ENCODE data around the gene CCDC107.

CCDC107 gene

DNA sequence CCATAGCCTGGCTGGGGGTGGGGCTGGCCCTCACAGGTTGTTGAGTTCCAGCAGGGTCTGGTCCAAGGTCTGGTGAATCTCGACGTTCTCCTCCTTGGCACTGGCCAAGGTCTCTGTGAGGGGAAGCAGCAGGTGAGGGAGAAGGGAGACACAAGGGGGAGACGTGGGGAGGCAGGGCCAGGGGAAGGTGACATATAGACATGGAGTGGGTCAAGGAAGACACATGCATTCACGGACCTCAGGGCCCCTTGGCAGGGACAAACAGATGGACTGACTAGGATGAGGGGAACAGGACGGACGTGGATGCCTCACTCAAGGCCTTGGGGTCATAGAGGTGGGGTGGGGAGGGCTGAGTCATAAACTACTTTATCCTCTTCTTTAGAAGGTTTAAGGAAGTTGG, 24.0 kb downstream of the CCDC107 start:
- H3K9me3 ChIP-seq (ENCODE audit: control insufficient read depth in 2 of 2, low read length in 2 of 2), result no peaks in the 10 kb centered on the region
- no peaks in the 10 kb centered on the region for H3K36me3 ChIP-seq (ENCODE audit: control insufficient read depth in 2 of 2, insufficient read depth in 2 of 2, low read length in 2 of 2)
- H3K9ac ChIP-seq (ENCODE audit: low read depth in 1 of 2, low read length in 2 of 2), result no peak overlapping the region
- H3K27ac ChIP-seq (ENCODE audit: low read depth in 2 of 2, low read length in 2 of 2), result no peak overlapping the region
- no peaks in the 10 kb centered on the region for H3K4me1 ChIP-seq (ENCODE audit: control insufficient read depth in 2 of 2, insufficient read depth in 2 of 2, low read length in 2 of 2)
- no peaks in the 10 kb centered on the region for H3K27me3 ChIP-seq (ENCODE audit: control insufficient read depth in 2 of 2, insufficient read depth in 2 of 2, low read length in 2 of 2)
- H3K4me3 ChIP-seq (ENCODE audit: low read length in 2 of 2), result no peak overlapping the region

DNA sequence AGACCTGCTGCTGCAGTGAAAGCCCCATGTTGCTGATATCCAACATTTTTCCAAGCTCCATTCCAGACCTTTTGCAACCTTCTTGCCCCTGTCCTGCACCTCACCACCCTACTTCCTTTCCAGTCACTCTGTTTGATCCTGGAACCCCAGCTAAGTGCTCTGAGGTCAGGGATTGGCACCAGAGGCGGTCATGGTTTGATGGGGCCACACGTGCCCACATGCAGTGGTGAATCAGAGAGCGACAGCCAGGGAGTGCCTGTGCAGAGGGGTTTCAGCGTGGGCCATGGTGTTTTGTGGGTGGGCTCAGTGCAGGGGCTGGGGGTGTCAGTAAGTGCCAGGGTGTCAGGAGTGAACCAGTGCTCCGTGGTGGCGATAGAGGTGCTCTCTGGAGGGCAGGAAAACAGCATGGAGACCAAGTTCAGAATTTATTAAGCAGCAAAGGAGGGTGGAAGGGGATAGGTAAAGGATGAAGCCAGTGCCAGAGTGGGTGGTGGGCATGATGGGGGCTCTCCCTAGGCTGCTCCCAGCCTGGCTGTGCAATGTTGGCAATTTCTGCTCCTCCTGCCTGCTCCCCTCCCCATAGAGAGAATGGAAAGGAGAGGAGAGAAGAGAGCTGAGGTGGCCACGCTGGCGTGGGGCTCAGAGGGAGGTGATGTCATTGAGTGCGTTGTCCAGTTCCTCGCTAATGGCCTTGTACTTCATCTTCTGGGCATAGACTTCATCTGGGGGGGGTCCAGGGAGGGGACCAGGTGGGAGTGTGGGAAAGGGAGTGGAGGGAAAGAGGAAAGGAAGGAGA, 24.6 kb downstream of the CCDC107 start:
- Histone ChIP-seq H3K4me3 (ENCODE audit: low read length in 2 of 2) (no peak overlapping the region), H3K27ac (ENCODE audit: low read depth in 2 of 2, low read length in 2 of 2) (no peak overlapping the region), H3K4me1 (ENCODE audit: control insufficient read depth in 2 of 2, insufficient read depth in 2 of 2, low read length in 2 of 2) (no peaks in the 10 kb centered on the region), H3K27me3 (ENCODE audit: control insufficient read depth in 2 of 2, insufficient read depth in 2 of 2, low read length in 2 of 2) (no peaks in the 10 kb centered on the region), H3K36me3 (ENCODE audit: control insufficient read depth in 2 of 2, insufficient read depth in 2 of 2, low read length in 2 of 2) (no peaks in the 10 kb centered on the region), H3K9ac (ENCODE audit: low read depth in 1 of 2, low read length in 2 of 2) (no peak overlapping the region), H3K9me3 (ENCODE audit: control insufficient read depth in 2 of 2, low read length in 2 of 2) (no peaks in the 10 kb centered on the region)

DNA sequence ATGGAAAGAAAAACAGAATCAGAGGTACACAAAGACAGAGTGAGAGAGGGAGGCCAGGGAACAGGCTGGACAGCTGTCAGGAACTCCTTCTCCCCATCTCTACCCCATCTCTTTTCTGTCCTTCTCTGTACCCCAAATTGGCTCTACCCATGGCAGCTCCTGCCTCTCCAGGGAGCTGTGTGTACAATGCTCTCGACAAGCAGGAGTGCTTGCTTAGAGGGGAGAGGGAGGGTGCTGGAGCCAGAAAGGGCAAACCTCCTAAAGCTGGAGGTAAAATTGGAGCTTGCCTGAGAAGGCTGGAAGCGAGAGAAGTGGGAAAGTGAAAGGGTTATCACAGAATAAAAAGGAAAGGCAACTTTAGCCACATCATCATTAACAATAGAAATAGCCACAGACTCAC, 25.2 kb downstream of the CCDC107 start:
- H3K36me3 ChIP-seq (ENCODE audit: control insufficient read depth in 2 of 2, insufficient read depth in 2 of 2, low read length in 2 of 2), result no peaks in the 10 kb centered on the region
- no peak overlapping the region for H3K4me3 ChIP-seq (ENCODE audit: low read length in 2 of 2)
- no peak overlapping the region for H3K27ac ChIP-seq (ENCODE audit: low read depth in 2 of 2, low read length in 2 of 2)
- H3K9ac ChIP-seq (ENCODE audit: low read depth in 1 of 2, low read length in 2 of 2), result no peak overlapping the region
- no peaks in the 10 kb centered on the region for H3K4me1 ChIP-seq (ENCODE audit: control insufficient read depth in 2 of 2, insufficient read depth in 2 of 2, low read length in 2 of 2)
- no peaks in the 10 kb centered on the region for H3K27me3 ChIP-seq (ENCODE audit: control insufficient read depth in 2 of 2, insufficient read depth in 2 of 2, low read length in 2 of 2)
- no peaks in the 10 kb centered on the region for H3K9me3 ChIP-seq (ENCODE audit: control insufficient read depth in 2 of 2, low read length in 2 of 2)

DNA sequence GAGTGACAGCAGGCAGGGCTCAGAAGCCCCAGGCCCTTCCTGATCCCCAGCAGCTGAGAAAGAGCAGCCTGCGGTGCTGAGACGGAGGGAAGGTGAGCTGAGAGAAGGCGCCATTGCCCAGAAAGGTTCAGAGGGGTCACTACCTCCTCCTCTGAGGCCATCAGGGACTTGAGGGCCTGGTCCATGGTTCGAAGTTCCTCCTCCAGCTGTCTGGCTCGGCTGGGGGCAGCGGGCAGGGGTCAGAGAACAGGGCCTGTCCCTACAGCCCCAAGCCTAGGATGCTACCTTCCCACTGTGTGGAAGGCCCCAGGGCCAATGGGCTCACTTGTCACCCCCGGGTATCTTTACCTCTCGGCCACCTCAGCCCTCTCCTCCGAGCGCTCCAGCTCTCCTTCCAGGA, 26.8 kb downstream of the CCDC107 start:
- no peak overlapping the region for H3K27ac ChIP-seq (ENCODE audit: low read depth in 2 of 2, low read length in 2 of 2)
- no peaks in the 10 kb centered on the region for H3K36me3 ChIP-seq (ENCODE audit: control insufficient read depth in 2 of 2, insufficient read depth in 2 of 2, low read length in 2 of 2)
- no peak overlapping the region for H3K4me3 ChIP-seq (ENCODE audit: low read length in 2 of 2)
- H3K9ac ChIP-seq (ENCODE audit: low read depth in 1 of 2, low read length in 2 of 2), result no peak overlapping the region
- H3K9me3 ChIP-seq (ENCODE audit: control insufficient read depth in 2 of 2, low read length in 2 of 2), result no peaks in the 10 kb centered on the region
- H3K4me1 ChIP-seq (ENCODE audit: control insufficient read depth in 2 of 2, insufficient read depth in 2 of 2, low read length in 2 of 2), result peaks cover 0 to 3% of the 10 kb centered on the region in 2 donors
- no peaks in the 10 kb centered on the region for H3K27me3 ChIP-seq (ENCODE audit: control insufficient read depth in 2 of 2, insufficient read depth in 2 of 2, low read length in 2 of 2)

DNA sequence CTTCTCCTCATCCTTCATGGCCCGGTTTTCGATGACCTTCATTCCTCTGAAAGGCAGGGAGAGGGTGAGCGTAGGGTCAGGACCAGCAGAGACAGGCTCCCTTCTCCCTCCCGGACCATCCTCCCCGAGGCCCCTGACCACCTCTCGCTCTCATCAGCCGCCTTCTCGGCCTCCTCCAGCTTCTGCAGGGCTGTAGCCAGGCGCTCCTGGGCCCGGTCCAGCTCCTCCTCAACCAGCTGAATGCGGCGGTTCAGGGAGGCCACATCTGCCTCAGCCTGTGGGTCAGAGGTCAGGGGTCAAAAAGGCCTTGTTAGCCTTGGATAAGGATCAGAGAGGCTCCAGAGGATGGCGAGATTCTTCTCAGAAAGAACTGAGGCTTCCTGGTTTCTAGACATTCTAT, 27.4 kb downstream of the CCDC107 start:
- H3K27ac ChIP-seq (ENCODE audit: low read depth in 2 of 2, low read length in 2 of 2), result no peak overlapping the region
- peaks cover 2 to 6% of the 10 kb centered on the region in 2 donors for H3K4me1 ChIP-seq (ENCODE audit: control insufficient read depth in 2 of 2, insufficient read depth in 2 of 2, low read length in 2 of 2)
- peak overlapping the region in 1 of 2 donors; percentile 33 for H3K4me3 ChIP-seq (ENCODE audit: low read length in 2 of 2)
- H3K9me3 ChIP-seq (ENCODE audit: control insufficient read depth in 2 of 2, low read length in 2 of 2), result no peaks in the 10 kb centered on the region
- no peaks in the 10 kb centered on the region for H3K27me3 ChIP-seq (ENCODE audit: control insufficient read depth in 2 of 2, insufficient read depth in 2 of 2, low read length in 2 of 2)
- H3K36me3 ChIP-seq (ENCODE audit: control insufficient read depth in 2 of 2, insufficient read depth in 2 of 2, low read length in 2 of 2), result no peaks in the 10 kb centered on the region
- no peak overlapping the region for H3K9ac ChIP-seq (ENCODE audit: low read depth in 1 of 2, low read length in 2 of 2)

DNA sequence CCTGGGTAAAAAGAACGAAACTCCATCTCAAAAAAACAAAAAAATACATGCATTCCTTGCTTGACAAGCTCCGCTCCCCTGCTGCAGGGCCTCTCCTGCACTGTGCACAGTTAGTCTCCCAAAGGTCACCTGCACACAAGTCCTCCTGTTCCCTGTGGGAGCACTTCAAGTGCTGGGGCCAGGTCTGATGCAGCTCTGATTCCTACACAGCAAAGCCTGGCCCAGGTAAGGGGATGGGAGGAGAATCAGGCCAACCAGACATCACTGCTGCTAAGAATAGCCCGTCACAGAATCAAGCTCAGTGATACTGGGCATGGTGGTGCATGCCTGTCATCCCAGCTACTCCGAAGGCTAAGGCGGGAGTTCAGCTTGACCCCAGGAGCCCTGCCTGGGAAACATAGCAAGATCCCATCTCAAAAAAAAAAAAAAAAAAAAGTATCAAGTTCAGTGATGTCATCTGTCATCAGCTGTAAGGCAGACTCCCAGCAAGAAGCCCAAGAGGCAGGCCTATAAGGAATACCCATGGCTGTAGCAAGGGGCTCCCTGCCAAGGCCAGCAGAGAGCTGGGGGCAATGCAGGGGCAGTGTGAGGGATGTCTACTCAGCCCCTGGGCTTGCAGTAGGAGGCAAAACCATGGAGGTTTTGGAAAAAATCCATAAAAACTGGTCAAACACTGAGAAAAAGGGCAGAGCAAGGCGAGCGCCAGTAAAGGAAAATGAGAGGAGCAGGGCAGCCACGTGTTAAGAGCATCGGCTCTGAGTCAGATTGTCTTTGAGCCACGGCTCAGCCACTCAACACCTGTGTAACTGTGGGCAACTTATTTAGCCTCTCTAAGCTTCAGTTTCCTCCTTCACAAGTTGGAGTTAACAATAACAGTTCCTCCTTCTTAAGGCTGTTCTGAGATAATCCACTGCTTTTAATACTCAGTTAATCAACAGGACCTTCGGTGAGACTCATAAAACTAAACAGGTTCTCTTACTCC, 28.4 kb downstream of the CCDC107 start:
- peak overlapping the region in 1 of 2 donors; percentile 3 for H3K27ac ChIP-seq (ENCODE audit: low read depth in 2 of 2, low read length in 2 of 2)
- peaks cover 6 to 7% of the 10 kb centered on the region in 2 donors for H3K4me1 ChIP-seq (ENCODE audit: control insufficient read depth in 2 of 2, insufficient read depth in 2 of 2, low read length in 2 of 2)
- H3K9ac ChIP-seq (ENCODE audit: low read depth in 1 of 2, low read length in 2 of 2), result no peak overlapping the region
- H3K36me3 ChIP-seq (ENCODE audit: control insufficient read depth in 2 of 2, insufficient read depth in 2 of 2, low read length in 2 of 2), result no peaks in the 10 kb centered on the region
- H3K9me3 ChIP-seq (ENCODE audit: control insufficient read depth in 2 of 2, low read length in 2 of 2), result no peaks in the 10 kb centered on the region
- peak overlapping the region in 1 of 2 donors; percentile 34 for H3K4me3 ChIP-seq (ENCODE audit: low read length in 2 of 2)
- no peaks in the 10 kb centered on the region for H3K27me3 ChIP-seq (ENCODE audit: control insufficient read depth in 2 of 2, insufficient read depth in 2 of 2, low read length in 2 of 2)

DNA sequence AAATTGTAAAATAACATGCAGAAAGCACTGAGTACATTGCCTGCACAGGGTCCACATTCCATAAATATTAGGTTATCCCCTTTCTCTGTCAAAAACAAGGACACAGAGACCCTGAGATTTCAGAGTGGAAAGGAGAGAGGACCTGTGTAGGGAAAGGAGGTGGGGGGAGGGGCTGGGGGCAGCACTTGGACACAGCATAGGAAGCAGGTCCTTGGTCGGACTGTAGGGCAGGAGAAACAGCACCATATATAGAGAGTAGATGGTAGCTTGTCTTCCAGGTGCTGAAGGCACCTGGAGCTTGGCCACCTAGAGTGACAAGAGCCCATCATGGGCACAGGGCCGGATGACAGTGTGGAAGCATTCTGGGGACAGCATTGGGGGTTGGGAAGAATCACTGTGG, 29.2 kb downstream of the CCDC107 start:
- H3K27me3 ChIP-seq (ENCODE audit: control insufficient read depth in 2 of 2, insufficient read depth in 2 of 2, low read length in 2 of 2), result no peaks in the 10 kb centered on the region
- H3K9me3 ChIP-seq (ENCODE audit: control insufficient read depth in 2 of 2, low read length in 2 of 2), result no peaks in the 10 kb centered on the region
- H3K9ac ChIP-seq (ENCODE audit: low read depth in 1 of 2, low read length in 2 of 2), result peak overlapping the region in 1 of 2 donors; percentile 34
- H3K36me3 ChIP-seq (ENCODE audit: control insufficient read depth in 2 of 2, insufficient read depth in 2 of 2, low read length in 2 of 2), result no peaks in the 10 kb centered on the region
- peak overlapping the region in 1 of 2 donors; percentile 86 for H3K27ac ChIP-seq (ENCODE audit: low read depth in 2 of 2, low read length in 2 of 2)
- H3K4me1 ChIP-seq (ENCODE audit: control insufficient read depth in 2 of 2, insufficient read depth in 2 of 2, low read length in 2 of 2), result peaks cover 6 to 8% of the 10 kb centered on the region in 2 donors
- peak overlapping the region in 1 of 2 donors; percentile 48 for H3K4me3 ChIP-seq (ENCODE audit: low read length in 2 of 2)

DNA sequence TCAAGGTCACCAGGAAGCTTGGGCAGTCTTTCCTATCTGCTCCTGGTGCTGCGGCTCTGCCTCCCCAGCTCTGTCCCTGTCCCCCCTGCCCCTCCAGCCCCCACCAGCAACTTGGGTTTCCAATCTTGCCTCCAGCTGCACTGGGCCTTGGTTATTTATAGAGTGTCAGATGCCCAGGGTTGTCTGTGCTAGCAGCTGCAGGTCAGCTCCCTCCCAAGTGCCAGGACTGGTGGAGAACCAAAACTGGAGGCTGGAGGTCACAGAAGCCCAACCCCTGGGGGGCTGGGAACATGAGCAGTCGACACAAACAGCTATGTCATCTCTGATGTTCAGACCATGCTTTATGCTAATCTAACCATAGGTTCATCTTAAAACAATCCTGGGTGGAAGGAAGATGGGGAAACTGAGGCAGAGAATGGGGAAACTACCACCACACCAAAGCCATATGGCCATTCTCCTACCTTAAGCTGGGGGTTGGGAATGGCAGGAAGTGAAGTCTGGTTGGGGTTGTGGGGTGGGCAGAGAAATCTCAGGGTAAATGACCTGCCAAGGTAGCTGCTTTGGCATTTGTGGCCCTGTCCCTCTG, 30.0 kb downstream of the CCDC107 start:
- peak overlapping the region in 1 of 2 donors; percentile 12 for H3K9ac ChIP-seq (ENCODE audit: low read depth in 1 of 2, low read length in 2 of 2)
- H3K4me1 ChIP-seq (ENCODE audit: control insufficient read depth in 2 of 2, insufficient read depth in 2 of 2, low read length in 2 of 2), result peaks cover 6 to 8% of the 10 kb centered on the region in 2 donors
- H3K4me3 ChIP-seq (ENCODE audit: low read length in 2 of 2), result peak overlapping the region in 1 of 2 donors; percentile 62
- H3K27me3 ChIP-seq (ENCODE audit: control insufficient read depth in 2 of 2, insufficient read depth in 2 of 2, low read length in 2 of 2), result no peaks in the 10 kb centered on the region
- H3K36me3 ChIP-seq (ENCODE audit: control insufficient read depth in 2 of 2, insufficient read depth in 2 of 2, low read length in 2 of 2), result no peaks in the 10 kb centered on the region
- no peaks in the 10 kb centered on the region for H3K9me3 ChIP-seq (ENCODE audit: control insufficient read depth in 2 of 2, low read length in 2 of 2)
- H3K27ac ChIP-seq (ENCODE audit: low read depth in 2 of 2, low read length in 2 of 2), result peak overlapping the region; percentile 49 to 86

DNA sequence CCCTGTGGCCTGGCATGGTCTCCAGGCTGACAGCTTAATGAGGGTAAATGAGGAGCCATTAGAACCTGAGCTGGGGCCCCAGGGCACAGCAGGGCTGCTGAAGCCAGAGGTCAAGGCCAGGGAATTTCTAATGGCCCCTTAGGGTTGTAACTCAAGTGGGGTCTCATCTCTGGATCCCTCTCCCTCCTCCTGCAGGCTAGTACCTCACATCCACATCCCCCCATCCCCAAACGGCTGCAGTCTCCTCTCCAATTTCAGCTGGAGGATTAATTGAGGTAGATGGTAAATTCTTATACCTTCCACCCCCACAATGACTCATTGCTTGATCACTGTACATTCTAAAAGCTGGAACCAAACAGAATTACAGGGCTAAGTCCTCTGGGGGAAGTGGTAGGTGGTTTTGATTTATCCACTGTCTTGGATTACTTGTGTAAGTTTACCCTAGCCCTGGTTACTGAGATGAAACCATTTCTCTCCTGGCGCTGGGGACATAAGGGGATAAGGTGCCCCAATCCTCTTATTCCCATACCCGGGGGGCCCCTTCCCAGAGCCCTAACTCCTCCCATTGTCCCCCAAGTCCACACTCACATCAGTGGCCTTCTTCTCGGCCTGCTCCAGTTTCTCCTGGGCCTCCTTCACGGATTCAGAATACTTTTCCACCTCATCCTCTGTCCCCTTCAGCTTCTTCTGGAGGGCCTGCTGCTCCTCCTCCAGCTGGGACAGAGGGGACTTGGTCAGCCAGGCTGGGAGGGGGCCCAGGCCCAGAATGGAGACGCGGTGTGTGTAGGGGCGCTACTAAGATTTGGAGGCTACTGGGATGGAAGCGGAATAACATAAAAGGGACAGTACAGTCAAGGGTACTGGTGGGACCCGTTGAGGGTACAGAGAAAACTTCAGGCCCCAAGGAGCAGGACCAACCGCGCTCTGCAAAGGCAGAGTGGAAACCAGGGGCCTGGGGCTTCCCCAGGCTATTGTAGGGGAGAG, 30.8 kb downstream of the CCDC107 start:
- H3K4me1 ChIP-seq (ENCODE audit: control insufficient read depth in 2 of 2, insufficient read depth in 2 of 2, low read length in 2 of 2), result peaks cover 6 to 8% of the 10 kb centered on the region in 2 donors

More for the DNA sequence above, 30.8 kb downstream of the CCDC107 start:
- Histone ChIP-seq H3K9me3 (ENCODE audit: control insufficient read depth in 2 of 2, low read length in 2 of 2) (no peaks in the 10 kb centered on the region), H3K9ac (ENCODE audit: low read depth in 1 of 2, low read length in 2 of 2) (peak overlapping the region; percentile 21 to 56), H3K27ac (ENCODE audit: low read depth in 2 of 2, low read length in 2 of 2) (peak overlapping the region; percentile 69 to 86), H3K36me3 (ENCODE audit: control insufficient read depth in 2 of 2, insufficient read depth in 2 of 2, low read length in 2 of 2) (no peaks in the 10 kb centered on the region), H3K4me3 (ENCODE audit: low read length in 2 of 2) (peak overlapping the region; percentile 62 to 77), H3K27me3 (ENCODE audit: control insufficient read depth in 2 of 2, insufficient read depth in 2 of 2, low read length in 2 of 2) (no peaks in the 10 kb centered on the region)
